Trophoblast cell (in vitro differentiated cells and primary cell): ENCODE results near the gene GPRIN3.

Source experiments
- DNase-seq, 2 donors: peaks; one replicate each; pipeline ENCODE4 v3.0.0-alpha.2; 2016
- H2AFZ ChIP-seq: 2 replicates; pipeline ENCODE4 v1.6.1; 2013; ENCODE audit warnings: low read length, moderate library complexity, mild to moderate bottlenecking; ENCODE audit not compliant: insufficient read depth, poor library complexity
- H2AK5ac ChIP-seq: 2 replicates; pipeline ENCODE4 v1.6.1; 2013; ENCODE audit warnings: mild to moderate bottlenecking, low read length
- H2BK120ac ChIP-seq: 2 replicates; pipeline ENCODE4 v1.6.1; 2013; ENCODE audit warnings: low read length, mild to moderate bottlenecking, moderate library complexity; ENCODE audit not compliant: insufficient read depth, poor library complexity
- H2BK12ac ChIP-seq: 2 replicates; pipeline ENCODE4 v1.6.1; 2013; ENCODE audit warnings: mild to moderate bottlenecking, low read length, moderate library complexity
- H2BK5ac ChIP-seq: 2 replicates; pipeline ENCODE4 v1.6.1; 2013; ENCODE audit warnings: low read length, low read depth, moderate library complexity, mild to moderate bottlenecking; ENCODE audit not compliant: poor library complexity
- H3K14ac ChIP-seq: 2 replicates; pipeline ENCODE4 v1.6.1; 2013; ENCODE audit warnings: mild to moderate bottlenecking, low read length
- H3K18ac ChIP-seq: 2 replicates; pipeline ENCODE4 v1.6.1; 2013; ENCODE audit warnings: mild to moderate bottlenecking, low read length
- H3K23ac ChIP-seq: 2 replicates; pipeline ENCODE4 v1.6.1; 2013; ENCODE audit warnings: low read length
- H3K27ac ChIP-seq: 2 replicates; pipeline ENCODE4 v1.5.1; 2013; ENCODE audit warnings: low read depth, mild to moderate bottlenecking, inconsistent platforms, low read length, moderate library complexity
- H3K27me3 ChIP-seq: 2 replicates; pipeline ENCODE4 v1.6.1; 2013; ENCODE audit warnings: inconsistent platforms, mild to moderate bottlenecking, low read length, moderate library complexity; ENCODE audit not compliant: insufficient read depth
- H3K36me3 ChIP-seq, 2 experiments: 1 replicate in 1 of 2; 2 replicates in 1 of 2; pipeline ENCODE4 v1.6.1; 2013; ENCODE audit warnings: low read length in 2 of 2, mild to moderate bottlenecking in 2 of 2, moderate library complexity in 1 of 2; ENCODE audit not compliant: insufficient read depth in 2 of 2, control insufficient read depth in 1 of 2
- H3K4ac ChIP-seq: 2 replicates; pipeline ENCODE4 v1.6.1; 2013; ENCODE audit warnings: low read depth, mild to moderate bottlenecking, low read length, moderate library complexity
- H3K4me1 ChIP-seq, 2 experiments: 1 replicate in 1 of 2; 2 replicates in 1 of 2; pipeline ENCODE4 v1.6.1; 2013; ENCODE audit warnings: low read length in 2 of 2, mild to moderate bottlenecking in 2 of 2, moderate library complexity in 1 of 2; ENCODE audit not compliant: insufficient read depth in 2 of 2, control insufficient read depth in 1 of 2
- H3K4me2 ChIP-seq: 2 replicates; pipeline ENCODE4 v1.6.1; 2013; ENCODE audit warnings: inconsistent platforms, mild to moderate bottlenecking, low read length, moderate library complexity
- H3K4me3 ChIP-seq: 2 replicates; pipeline ENCODE4 v1.5.1; 2013; ENCODE audit warnings: mild to moderate bottlenecking, low read depth, low read length, inconsistent platforms
- H3K79me1 ChIP-seq: one replicate; pipeline ENCODE4 v1.6.1; 2013; ENCODE audit warnings: low read length
- H3K79me2 ChIP-seq: 2 replicates; pipeline ENCODE4 v1.6.1; 2013; ENCODE audit warnings: low read length, mild to moderate bottlenecking; ENCODE audit not compliant: control insufficient read depth, insufficient read depth, poor library complexity
- H3K9ac ChIP-seq: 2 replicates; pipeline ENCODE4 v1.6.1; 2013; ENCODE audit warnings: mild to moderate bottlenecking, low read length
- H3K9me3 ChIP-seq: 2 replicates; pipeline ENCODE4 v1.6.1; 2013; ENCODE audit warnings: low read depth, mild to moderate bottlenecking, control low read depth, inconsistent platforms, low read length; ENCODE audit not compliant: insufficient read depth
- H4K12ac ChIP-seq: 2 replicates; pipeline ENCODE4 v1.6.1; 2013; ENCODE audit warnings: low read depth, mild to moderate bottlenecking, low read length, moderate library complexity
- H4K8ac ChIP-seq: 2 replicates; pipeline ENCODE4 v1.6.1; 2013; ENCODE audit warnings: low read depth, mild to moderate bottlenecking, low read length, moderate library complexity
- H4K91ac ChIP-seq: one replicate; pipeline ENCODE4 v1.6.1; 2013; ENCODE audit warnings: low read depth, mild to moderate bottlenecking, low read length, moderate library complexity
- WGBS: extraction: QIAGEN DNeasy Blood & Tissue Kit; methylation state at CpG from one replicate; pipeline ENCODE4 v1.1.7; 2013; ENCODE audit warnings: missing lambda C conversion rate; ENCODE audit not compliant: insufficient read length, insufficient coverage; ENCODE audit errors: extremely low coverage; 5-methylcytosine and 5-hydroxymethylcytosine counted together

GPRIN3 gene

GRCh38 chr4:89299153-89299791 is 8.3 kb downstream of the GPRIN3 start:
- Histone ChIP-seq H2AFZ (no peak overlapping the region), H2BK5ac (no peak overlapping the region), H3K79me1 (no peaks in the 10 kb centered on the region), H3K23ac (no peak overlapping the region), H3K27me3 (no peaks in the 10 kb centered on the region), H4K8ac (no peak overlapping the region), H3K4me3 (no peak overlapping the region), H4K12ac (no peak overlapping the region), H2BK120ac (no peak overlapping the region), H3K4ac (no peak overlapping the region), H2BK12ac (no peak overlapping the region), H3K79me2 (no peaks in the 10 kb centered on the region), H3K36me3 (no peaks in the 10 kb centered on the region), H3K18ac (no peak overlapping the region), H2AK5ac (no peak overlapping the region), H3K9ac (no peak overlapping the region), H3K4me1 (peaks cover 0 to 2% of the 10 kb centered on the region in 2 experiments), H3K9me3 (no peaks in the 10 kb centered on the region), H4K91ac (no peak overlapping the region), H3K4me2 (no peak overlapping the region), H3K27ac (no peak overlapping the region), H3K14ac (no peak overlapping the region)
- no peak for DNase-seq
- WGBS, result 100% methylated on average over 1 of the region's 10 CpGs

GRCh38 chr4:89298788-89299152 is 8.8 kb downstream of the GPRIN3 start:
- Histone ChIP-seq H3K4me2 (no peak overlapping the region), H3K27ac (no peak overlapping the region), H3K9me3 (no peaks in the 10 kb centered on the region), H3K79me2 (no peaks in the 10 kb centered on the region), H2BK12ac (no peak overlapping the region), H3K4me3 (no peak overlapping the region), H4K91ac (no peak overlapping the region), H3K79me1 (no peaks in the 10 kb centered on the region), H3K4me1 (peaks cover 0 to 2% of the 10 kb centered on the region in 2 experiments), H3K4ac (no peak overlapping the region), H3K36me3 (no peaks in the 10 kb centered on the region), H2BK5ac (no peak overlapping the region), H3K23ac (no peak overlapping the region), H2AK5ac (no peak overlapping the region), H2BK120ac (no peak overlapping the region), H3K9ac (no peak overlapping the region), H4K12ac (no peak overlapping the region), H3K27me3 (no peaks in the 10 kb centered on the region), H2AFZ (no peak overlapping the region), H3K14ac (no peak overlapping the region), H3K18ac (no peak overlapping the region), H4K8ac (no peak overlapping the region)
- no CpG with 5 or more reads among the region's 2 CpGs for WGBS
- no peak for DNase-seq

DNA sequence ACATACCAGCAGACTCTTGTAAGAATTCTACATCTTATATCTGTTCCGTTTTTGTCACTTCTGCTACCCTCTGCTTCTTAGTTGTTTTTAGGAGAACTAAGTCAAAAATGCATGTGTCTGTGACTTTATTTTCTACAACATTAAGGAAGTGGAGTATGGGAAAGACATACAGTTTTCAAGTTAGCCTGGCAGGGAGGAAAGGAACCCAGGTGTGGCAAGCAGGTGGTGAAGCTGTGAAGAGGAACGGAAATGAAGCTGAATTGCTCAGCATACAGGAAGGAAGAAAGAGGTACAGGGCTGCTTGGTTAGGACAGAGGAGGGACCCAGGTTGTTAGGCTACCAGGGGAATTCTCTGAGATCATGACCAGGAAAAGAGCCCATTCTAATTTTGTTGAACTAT is 9.4 kb downstream of the GPRIN3 start:
- Histone ChIP-seq H3K4me3 (peak overlapping the region; percentile 53), H4K91ac (no peak overlapping the region), H2AFZ (no peak overlapping the region), H4K8ac (no peak overlapping the region), H3K27ac (no peak overlapping the region), H3K18ac (no peak overlapping the region), H3K4me1 (peaks cover 0 to 2% of the 10 kb centered on the region in 2 experiments), H3K36me3 (no peaks in the 10 kb centered on the region), H2AK5ac (no peak overlapping the region), H3K4me2 (no peak overlapping the region), H3K14ac (no peak overlapping the region), H4K12ac (no peak overlapping the region), H3K9me3 (no peaks in the 10 kb centered on the region), H2BK12ac (no peak overlapping the region), H3K23ac (no peak overlapping the region), H3K4ac (no peak overlapping the region), H2BK5ac (no peak overlapping the region), H3K79me2 (no peaks in the 10 kb centered on the region), H3K27me3 (no peaks in the 10 kb centered on the region), H3K79me1 (no peaks in the 10 kb centered on the region), H2BK120ac (no peak overlapping the region), H3K9ac (peak overlapping the region; percentile 66)
- DNase-seq, result no peak
- WGBS, result no CpG with 5 or more reads among the region's 2 CpGs

DNA sequence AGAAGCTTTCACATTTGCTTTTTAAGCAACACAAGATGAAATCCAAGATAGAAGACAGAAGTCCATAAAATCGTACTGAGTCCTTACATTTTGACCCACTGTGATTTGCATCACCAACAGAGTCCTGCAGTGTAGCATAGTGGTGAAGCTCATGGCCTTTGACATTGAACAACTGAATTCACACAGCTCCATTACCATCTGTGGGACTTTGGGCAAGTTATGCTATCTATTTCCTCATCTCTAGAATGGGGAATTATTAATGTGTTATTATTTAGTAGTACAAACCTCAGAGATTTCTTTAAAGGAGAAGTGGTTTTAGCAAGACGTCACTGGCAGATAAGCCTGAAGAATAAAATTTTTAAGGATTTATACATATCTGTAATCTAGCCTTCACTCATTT is 10.7 kb downstream of the GPRIN3 start:
- H2AFZ ChIP-seq, result no peak overlapping the region
- no peak overlapping the region for H3K4me3 ChIP-seq
- no CpG with 5 or more reads among the region's 2 CpGs for WGBS
- H4K8ac ChIP-seq, result no peak overlapping the region
- no peak overlapping the region for H4K91ac ChIP-seq
- no peaks in the 10 kb centered on the region for H3K79me2 ChIP-seq
- H3K14ac ChIP-seq, result no peak overlapping the region
- no peak overlapping the region for H3K27ac ChIP-seq
- H3K18ac ChIP-seq, result no peak overlapping the region
- H2AK5ac ChIP-seq, result no peak overlapping the region
- H2BK5ac ChIP-seq, result no peak overlapping the region
- no peak overlapping the region for H3K23ac ChIP-seq
- no peaks in the 10 kb centered on the region for H3K27me3 ChIP-seq
- no peak overlapping the region for H2BK120ac ChIP-seq
- no peaks in the 10 kb centered on the region for H3K9me3 ChIP-seq
- H3K4ac ChIP-seq, result no peak overlapping the region
- no peak for DNase-seq
- no peak overlapping the region for H3K9ac ChIP-seq
- H3K4me1 ChIP-seq, result peaks cover 0 to 2% of the 10 kb centered on the region in 2 experiments
- H3K36me3 ChIP-seq, result no peaks in the 10 kb centered on the region
- H2BK12ac ChIP-seq, result no peak overlapping the region
- H4K12ac ChIP-seq, result no peak overlapping the region
- no peaks in the 10 kb centered on the region for H3K79me1 ChIP-seq
- no peak overlapping the region for H3K4me2 ChIP-seq
